Urinary bladder (tissue), 4 donors: ENCODE results near the gene FAM234A. TPM values are rescaled to one million over a fixed set of nuclear protein-coding genes. Genes with fewer than 3 reads are reported as not detected.

ENCODE experiments used
- DNase-seq: peaks from one replicate; pipeline ENCODE4 v3.0.0-alpha.2; 2015; ENCODE audit errors: extremely low spot score
- H3K27ac ChIP-seq: one replicate; pipeline ENCODE4 v1.5.1; 2013; ENCODE audit warnings: low read depth, mild to moderate bottlenecking, moderate library complexity
- H3K36me3 ChIP-seq: one replicate; pipeline ENCODE4 v1.6.1; 2013; ENCODE audit warnings: mild to moderate bottlenecking, moderate library complexity; ENCODE audit not compliant: insufficient read depth
- H3K4me1 ChIP-seq: one replicate; pipeline ENCODE4 v1.6.1; 2013; ENCODE audit warnings: mild to moderate bottlenecking, moderate library complexity; ENCODE audit not compliant: insufficient read depth
- H3K4me3 ChIP-seq: one replicate; pipeline ENCODE4 v1.5.1; 2013; ENCODE audit warnings: low read depth, low read length
- WGBS: extraction: QIAGEN DNeasy Blood & Tissue Kit; methylation state at CpG from one replicate; pipeline ENCODE4 v1.1.7; 2013; 5-methylcytosine and 5-hydroxymethylcytosine counted together
- polyA plus RNA-seq: library from polyadenylated mRNA; stranded (reverse); fragments of 200-250 nt; gene quantifications from one replicate; pipeline ENCODE4 v1.2.3, GENCODE V29; 2013
- total RNA-seq: library from RNA; depleted of rRNA; stranded (reverse); fragments of >200 nt; gene quantifications from one replicate; pipeline ENCODE4 v1.2.3, GENCODE V29; 2014
- donor health status: healthy with polysubstance abuse.
- donor health status: healthy.

Gene FAM234A
- total and polyA plus RNA-seq, 2 donors, result 38.8 to 115 TPM

DNA sequence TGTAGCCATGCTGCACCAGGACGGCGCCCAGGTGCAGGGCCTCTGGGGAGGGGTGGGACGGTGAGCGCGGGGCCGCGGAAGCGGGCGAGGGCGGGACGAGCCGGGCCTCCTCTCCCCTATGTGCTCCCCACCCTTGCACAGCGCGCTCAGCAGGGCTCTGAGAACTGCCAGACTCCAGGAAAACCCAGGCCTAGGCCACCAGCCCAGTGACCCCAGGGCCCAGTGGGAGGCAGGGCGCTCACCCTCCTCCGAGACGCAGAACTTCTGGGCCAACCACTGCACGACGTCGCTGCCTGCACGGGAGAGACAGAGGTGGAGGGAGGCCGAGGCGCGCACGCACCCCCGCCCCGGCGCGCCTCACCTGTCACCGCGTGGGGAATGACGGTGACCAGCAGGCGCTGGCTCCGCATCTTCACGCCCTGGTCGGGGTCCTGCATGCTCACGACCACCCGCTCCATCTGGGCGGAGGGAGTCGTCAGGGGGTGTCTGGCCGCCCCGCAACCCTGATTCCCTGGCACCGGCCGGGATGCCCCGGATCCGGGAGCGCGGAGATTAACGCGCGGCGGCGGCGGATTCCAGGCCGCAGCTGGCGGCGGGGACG lies 40.5 kb downstream of the FAM234A start:
- Histone ChIP-seq H3K27ac (no peak overlapping the region), H3K4me1 (no peaks in the 10 kb centered on the region), H3K4me3 (peak overlapping the region; percentile 44), H3K36me3 (no peaks in the 10 kb centered on the region)
- 2% methylated on average over 58 of the region's 58 CpGs for WGBS
- DNase-seq, result no peak

DNA sequence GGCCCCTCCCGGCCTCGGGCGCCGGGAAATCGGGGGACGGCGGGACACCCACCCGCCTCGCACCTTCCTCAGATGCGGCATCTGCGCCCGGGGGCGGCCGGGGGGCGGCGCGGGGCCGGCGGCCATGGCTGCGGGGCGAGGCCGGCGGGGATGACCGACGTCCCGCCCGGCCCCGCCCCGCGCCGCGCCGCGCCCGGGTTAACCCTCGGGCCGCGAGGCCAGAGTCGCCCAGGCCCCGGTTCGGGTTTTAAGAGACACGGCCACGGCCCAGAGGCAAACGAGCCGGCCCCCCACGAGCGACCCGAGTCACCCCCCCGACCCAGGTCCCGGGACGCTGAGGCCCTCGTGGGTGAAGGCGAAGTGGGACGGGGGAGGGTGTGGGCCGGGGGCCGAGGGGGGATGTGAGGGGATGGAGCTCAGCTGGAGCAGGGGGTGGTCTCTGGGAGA lies 41.2 kb downstream of the FAM234A start, which contains the start of gene RGS11:
TSS of gene RGS11 (minus strand) at position 159 of the 447 bp plus-strand sequence. CDS start at position 126, 33 bp downstream.
- no peak within 1 kb of the TSS for H3K27ac ChIP-seq
- H3K36me3 ChIP-seq, result no peaks in the 10 kb centered on the region
- H3K4me3 ChIP-seq, result peak within 1 kb of the TSS; percentile 44
- DNase-seq, result no peak
- no peaks in the 10 kb centered on the region for H3K4me1 ChIP-seq
- WGBS, result 3% methylated on average over 56 of the region's 56 CpGs

DNA sequence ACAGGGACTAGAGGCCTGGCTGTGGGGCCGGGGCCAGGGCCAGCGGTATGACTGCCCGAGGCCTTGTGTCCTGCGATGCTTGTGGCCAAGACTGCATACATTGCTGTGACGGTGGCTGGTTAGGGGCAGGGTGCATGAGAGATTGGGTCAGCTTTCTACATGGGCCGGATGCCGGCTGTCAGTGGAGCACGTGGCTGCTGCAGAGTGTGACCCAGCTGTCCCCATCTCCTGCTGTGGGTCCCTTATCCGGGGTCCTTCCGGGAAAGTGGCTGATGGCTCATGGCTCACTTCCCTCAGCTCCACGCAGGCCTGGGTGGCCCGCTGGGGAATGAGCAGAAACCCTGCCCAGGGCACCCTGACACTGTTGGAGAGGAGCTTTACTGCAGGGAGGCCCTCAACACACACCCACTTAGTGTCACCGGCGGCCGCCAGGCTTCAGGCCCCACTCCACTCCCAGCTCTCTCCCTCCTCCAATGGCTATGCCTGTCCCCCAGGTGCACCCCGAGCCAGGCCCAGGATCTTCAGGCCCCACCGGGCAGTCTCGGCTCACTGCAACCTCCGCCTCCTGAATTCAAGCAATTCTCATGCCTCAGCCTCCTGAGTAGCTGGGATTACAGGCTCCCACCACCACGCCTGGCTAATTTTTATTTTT lies 41.9 kb downstream of the FAM234A start:
- no peak overlapping the region for H3K27ac ChIP-seq
- 83% methylated on average over 20 of the region's 20 CpGs for WGBS
- H3K36me3 ChIP-seq, result no peaks in the 10 kb centered on the region
- DNase-seq, result no peak
- no peak overlapping the region for H3K4me3 ChIP-seq
- H3K4me1 ChIP-seq, result no peaks in the 10 kb centered on the region

DNA sequence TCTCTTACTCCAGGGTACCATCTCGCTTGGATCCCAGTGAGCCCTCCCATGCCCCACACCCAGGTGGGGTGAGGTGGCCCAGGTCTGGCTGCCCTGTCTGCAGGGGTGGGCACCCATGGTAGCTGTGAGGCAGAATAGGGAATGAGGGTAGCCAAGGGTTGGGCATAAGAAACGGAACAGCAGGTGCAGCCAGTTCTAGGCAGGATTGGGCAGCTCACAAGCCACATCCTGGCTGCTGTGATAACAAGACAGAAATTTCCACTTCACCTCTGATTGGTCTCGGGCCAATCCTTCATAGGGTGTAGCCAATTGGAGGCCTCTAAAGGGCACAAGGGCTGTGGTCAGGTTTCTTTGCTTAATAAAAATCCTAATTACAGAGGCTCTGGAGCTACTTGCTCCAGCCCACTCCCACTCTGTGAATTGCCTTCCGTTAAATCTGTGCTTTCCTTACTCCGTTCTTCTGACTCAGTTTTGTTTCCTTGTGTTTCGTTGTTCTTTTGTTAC lies 44.3 kb downstream of the FAM234A start:
- Histone ChIP-seq H3K4me3 (no peak overlapping the region), H3K27ac (no peak overlapping the region), H3K36me3 (no peaks in the 10 kb centered on the region), H3K4me1 (no peaks in the 10 kb centered on the region)
- 57% methylated on average over 6 of the region's 6 CpGs for WGBS
- DNase-seq, result no peak

DNA sequence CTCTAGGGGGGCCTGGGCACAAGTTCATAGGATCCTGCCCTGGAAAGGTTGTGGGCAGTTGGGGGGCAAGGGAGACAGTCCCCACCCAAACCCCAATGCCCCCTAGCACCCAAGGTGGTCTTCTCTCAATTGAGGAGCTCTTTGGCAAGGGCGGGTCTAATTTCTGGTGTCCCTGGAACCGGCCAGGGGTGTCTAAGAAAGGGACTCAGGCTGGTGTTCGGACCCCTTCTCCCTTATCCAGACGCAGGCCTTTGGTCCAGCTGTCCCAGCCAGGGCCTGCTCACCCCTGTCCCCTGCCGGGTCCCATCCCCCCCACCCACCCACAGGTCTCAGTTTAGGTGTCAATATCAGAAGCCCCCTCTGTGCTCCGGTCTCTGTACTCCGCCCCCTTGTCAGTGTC lies 44.9 kb downstream of the FAM234A start:
- Histone ChIP-seq H3K4me3 (no peak overlapping the region), H3K36me3 (no peaks in the 10 kb centered on the region), H3K4me1 (no peaks in the 10 kb centered on the region), H3K27ac (no peak overlapping the region)
- DNase-seq, result no peak
- 69% methylated on average over 7 of the region's 7 CpGs for WGBS

DNA sequence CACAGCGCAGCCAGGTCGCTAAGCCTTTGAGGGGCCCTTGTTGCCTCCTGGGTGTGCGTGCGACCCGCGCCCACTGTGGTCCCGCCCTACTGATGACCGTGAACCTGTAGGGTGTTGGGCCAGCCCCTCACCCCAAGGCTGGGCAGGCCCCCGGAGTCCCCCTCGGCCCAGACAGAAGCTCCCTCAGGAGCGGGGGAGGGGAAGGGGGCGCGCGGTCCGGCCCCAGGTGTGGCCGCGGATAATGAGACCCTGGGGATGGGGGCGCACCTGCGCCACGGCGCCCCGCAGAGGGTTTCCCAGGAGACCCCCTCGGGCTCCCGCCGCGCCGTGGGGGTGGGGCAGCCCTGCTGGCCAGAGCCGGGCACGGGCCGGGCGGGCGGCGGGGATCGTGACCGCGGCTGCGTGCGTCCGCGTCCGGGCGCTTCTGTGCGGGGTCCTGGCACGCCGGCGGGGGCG lies 45.4 kb downstream of the FAM234A start:
- no peak for DNase-seq
- Histone ChIP-seq H3K4me3 (peak overlapping the region; percentile 35), H3K36me3 (no peaks in the 10 kb centered on the region), H3K27ac (no peak overlapping the region), H3K4me1 (no peaks in the 10 kb centered on the region)
- 6% methylated on average over 47 of the region's 47 CpGs for WGBS

DNA sequence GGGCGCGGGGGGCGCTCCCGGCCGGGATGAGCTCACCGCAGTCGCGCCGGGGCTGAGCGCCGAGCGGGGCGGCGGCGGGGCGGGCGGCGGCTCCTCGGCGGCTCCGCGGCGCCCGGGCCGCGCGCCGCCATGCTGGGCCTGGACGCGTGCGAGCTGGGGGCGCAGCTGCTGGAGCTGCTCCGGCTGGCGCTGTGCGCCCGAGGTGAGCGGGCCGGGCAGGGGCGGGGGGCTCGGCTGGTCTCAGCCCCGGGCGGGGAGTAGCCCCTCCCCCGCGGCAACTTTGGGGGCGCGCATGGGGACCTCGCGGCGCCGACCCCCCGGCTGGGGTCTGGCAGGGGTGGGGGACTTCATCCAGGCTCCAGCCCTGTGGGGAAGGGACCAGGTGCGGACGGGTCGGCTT lies 45.9 kb downstream of the FAM234A start, which contains the start of gene ARHGDIG:
TSS of gene ARHGDIG (plus strand) at position 40 of the 400 bp plus-strand sequence. CDS start at position 130, 90 bp downstream.
- whole genome bisulfite sequencing, result under 1% methylated on average over 54 of the region's 54 CpGs
- peak within 1 kb of the TSS; percentile 35 for H3K4me3 ChIP-seq

DNA sequence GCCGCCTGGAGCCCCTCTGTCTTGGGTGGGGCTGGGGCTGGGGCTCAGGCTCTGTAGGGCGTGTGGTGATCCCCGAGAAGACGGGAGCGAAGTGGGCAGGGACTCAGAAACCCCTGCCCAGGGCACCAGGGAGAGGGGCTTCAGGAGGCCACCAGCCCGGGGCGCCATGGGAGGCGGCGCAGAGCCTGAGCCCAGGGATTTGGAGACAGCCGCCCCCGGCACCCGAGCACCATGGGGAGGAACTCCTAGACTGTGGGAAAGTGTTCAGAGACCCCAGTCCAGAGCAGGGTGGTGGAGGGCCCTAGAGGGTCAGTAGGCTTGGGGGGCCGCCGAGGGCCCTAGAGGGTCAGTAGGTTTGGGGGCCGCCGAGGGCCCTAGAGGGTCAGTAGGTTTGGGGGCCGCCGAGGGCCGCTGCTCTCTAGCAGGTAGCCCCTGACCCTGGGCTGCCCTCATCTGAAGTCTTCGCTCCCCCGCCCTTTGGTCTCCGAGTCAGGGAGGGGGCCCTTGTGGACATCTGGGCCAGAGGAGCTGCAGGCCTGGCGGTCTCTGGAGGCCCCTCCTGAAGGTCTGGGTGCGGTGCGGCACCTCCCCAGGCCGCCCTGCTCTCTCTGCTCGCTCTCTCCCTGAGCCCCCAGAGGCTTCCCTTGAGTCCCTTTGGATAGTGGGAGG lies 46.5 kb downstream of the FAM234A start:
- Histone ChIP-seq H3K4me1 (no peaks in the 10 kb centered on the region), H3K36me3 (no peaks in the 10 kb centered on the region), H3K4me3 (no peak overlapping the region), H3K27ac (no peak overlapping the region)
- DNase-seq, result no peak
- WGBS, result 37% methylated on average over 27 of the region's 27 CpGs

More for the DNA sequence above, 45.9 kb downstream of the FAM234A start, which contains the start of gene ARHGDIG:
- no peaks in the 10 kb centered on the region for H3K36me3 ChIP-seq
- H3K27ac ChIP-seq, result no peak within 1 kb of the TSS
- DNase-seq, result no peak
- no peaks in the 10 kb centered on the region for H3K4me1 ChIP-seq

DNA sequence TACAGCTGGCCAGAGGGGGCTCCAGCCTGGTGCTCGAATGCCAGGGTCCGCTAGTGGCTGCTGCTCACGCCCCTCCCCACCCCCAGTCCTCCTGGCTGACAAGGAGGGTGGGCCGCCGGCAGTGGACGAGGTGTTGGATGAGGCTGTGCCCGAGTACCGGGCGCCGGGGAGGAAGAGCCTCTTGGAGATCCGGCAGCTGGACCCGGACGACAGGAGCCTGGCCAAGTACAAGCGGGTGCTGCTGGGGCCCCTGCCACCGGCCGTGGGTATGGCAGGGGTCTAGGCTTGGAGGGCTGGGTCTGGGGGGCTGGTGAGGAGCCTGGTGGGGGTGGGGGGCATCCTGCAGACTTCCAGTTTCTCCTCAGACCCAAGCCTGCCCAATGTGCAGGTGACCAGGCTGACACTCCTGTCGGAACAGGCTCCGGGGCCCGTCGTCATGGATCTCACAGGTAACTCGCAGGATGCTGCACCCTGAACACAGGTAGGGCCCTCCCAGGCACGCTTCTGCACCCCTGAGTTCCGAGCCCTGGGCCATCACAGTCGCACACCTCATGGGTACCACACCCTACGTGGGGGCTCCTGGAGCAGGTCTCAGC lies 47.1 kb downstream of the FAM234A start:
- DNase-seq, result no peak
- no peaks in the 10 kb centered on the region for H3K4me1 ChIP-seq
- no peak overlapping the region for H3K27ac ChIP-seq
- WGBS, result 47% methylated on average over 25 of the region's 25 CpGs
- no peak overlapping the region for H3K4me3 ChIP-seq
- no peaks in the 10 kb centered on the region for H3K36me3 ChIP-seq

DNA sequence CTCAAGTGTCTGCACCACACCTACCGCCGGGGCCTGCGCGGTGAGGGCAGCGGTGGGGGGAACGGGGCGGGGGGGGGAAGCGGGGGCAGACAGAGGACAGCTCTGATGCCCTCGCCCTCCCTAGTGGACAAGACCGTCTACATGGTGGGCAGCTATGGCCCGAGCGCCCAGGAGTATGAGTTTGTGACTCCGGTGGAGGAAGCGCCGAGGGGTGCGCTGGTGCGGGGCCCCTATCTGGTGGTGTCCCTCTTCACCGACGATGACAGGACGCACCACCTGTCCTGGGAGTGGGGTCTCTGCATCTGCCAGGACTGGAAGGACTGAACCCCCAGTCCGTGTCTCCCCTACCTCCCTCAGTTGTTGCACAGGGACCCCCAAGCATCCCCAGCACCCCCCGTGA lies 47.9 kb downstream of the FAM234A start:
- 80% methylated on average over 22 of the region's 22 CpGs for WGBS
- Histone ChIP-seq H3K36me3 (no peaks in the 10 kb centered on the region), H3K27ac (no peak overlapping the region), H3K4me3 (no peak overlapping the region), H3K4me1 (no peaks in the 10 kb centered on the region)
- no peak for DNase-seq

DNA sequence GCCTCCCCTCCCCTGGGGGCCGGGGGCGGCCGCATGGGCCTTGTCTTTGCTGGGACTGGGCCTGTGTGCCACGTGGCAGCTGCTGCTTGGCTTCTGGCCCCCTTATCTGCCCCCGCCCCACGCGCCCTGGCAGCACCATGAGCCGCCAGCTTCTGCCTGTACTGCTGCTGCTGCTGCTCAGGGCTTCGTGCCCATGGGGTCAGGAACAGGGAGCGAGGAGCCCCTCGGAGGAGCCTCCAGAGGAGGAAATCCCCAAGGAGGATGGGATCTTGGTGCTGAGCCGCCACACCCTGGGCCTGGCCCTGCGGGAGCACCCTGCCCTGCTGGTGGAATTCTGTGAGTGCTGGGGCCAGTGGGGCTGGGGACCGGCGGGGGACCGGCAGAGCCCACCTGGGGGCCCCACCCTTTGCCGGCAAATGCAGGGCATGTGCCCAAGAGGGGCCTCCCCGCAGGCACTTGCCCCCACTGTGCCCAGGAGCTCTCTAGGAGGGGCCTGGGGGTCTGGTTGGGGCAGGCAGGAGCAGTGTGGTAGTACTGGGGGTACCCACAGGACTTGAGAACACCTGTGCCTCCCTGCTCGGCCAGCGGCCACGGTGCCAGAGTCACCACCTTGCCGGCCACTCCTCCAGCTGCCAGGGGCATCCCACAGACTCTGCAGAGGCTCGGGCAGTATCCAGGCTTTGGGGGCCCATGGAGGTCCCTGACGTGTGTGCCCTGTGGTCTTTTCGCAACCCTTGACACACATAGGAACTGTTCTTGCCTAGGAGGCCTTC lies 48.6 kb downstream of the FAM234A start, which contains the start of gene PDIA2:
TSS of gene PDIA2 (plus strand) at position 132 of the 773 bp plus-strand sequence. CDS start at position 138, 6 bp downstream.
- WGBS, result 72% methylated on average over 25 of the region's 25 CpGs
- no peak within 1 kb of the TSS for H3K4me3 ChIP-seq
- H3K27ac ChIP-seq, result no peak within 1 kb of the TSS
- no peak for DNase-seq
- no peaks in the 10 kb centered on the region for H3K4me1 ChIP-seq
- H3K36me3 ChIP-seq, result peaks cover 4% of the 10 kb centered on the region

DNA sequence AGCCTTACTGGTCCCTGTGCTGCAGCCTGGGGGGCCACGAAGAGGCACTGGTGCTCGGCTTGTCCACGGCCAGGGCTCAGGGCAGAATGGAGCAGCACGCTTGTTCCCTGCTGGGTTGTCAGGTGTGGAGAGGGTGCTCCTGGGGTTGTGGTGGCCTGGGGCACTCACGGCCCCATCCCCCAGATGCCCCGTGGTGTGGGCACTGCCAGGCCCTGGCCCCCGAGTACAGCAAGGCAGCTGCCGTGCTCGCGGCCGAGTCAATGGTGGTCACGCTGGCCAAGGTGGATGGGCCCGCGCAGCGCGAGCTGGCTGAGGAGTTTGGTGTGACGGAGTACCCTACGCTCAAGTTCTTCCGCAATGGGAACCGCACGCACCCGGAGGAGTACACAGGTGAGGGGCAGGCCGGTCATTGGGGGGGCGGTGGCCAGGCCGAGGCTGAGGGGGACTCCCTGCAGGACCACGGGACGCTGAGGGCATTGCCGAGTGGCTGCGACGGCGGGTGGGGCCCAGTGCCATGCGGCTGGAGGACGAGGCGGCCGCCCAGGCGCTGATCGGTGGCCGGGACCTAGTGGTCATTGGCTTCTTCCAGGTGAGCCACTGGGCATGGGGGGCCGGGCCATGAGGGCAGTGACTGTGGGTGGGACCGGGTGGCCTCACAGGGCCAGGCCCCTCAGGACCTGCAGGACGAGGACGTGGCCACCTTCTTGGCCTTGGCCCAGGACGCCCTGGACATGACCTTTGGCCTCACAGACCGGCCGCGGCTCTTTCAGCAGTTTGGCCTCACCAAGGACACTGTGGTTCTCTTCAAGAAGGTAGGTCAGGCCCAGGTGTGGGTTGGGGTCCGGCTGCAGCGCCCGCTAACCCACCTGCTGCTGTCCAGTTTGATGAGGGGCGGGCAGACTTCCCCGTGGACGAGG lies 49.8 kb downstream of the FAM234A start:
- H3K27ac ChIP-seq, result no peak overlapping the region
- H3K4me1 ChIP-seq, result no peaks in the 10 kb centered on the region
- 90% methylated on average over 52 of the region's 52 CpGs for WGBS
- no peak for DNase-seq
- H3K4me3 ChIP-seq, result no peak overlapping the region
- peaks cover 7% of the 10 kb centered on the region for H3K36me3 ChIP-seq
